Stimulated activated CD8-positive, alpha-beta memory T cell treated with anti-CD3 and anti-CD28 coated beads, Interleukin-12 subunit alpha, Interleukin-12 subunit beta, amount 100 ng/mL, for 1 hour (primary cell): ENCODE results near the gene PXT1.
"Not testable (repeated sequence)": the region's sequence is repeated elsewhere in the genome, so short reads cannot be mapped to it uniquely, and the experiment has no call there.

Experiments
- DNase-seq: peaks from one replicate; pipeline ENCODE4 v3.0.0-alpha.2; 2020; ENCODE audit warnings: low read depth

The PXT1 gene, protein sequence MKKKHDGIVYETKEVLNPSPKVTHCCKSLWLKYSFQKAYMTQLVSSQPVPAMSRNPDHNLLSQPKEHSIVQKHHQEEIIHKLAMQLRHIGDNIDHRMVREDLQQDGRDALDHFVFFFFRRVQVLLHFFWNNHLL

GRCh38 chr6:36442671-36443470 lies at the start of gene PXT1, which contains the start of gene KCTD20:
Gene PXT1 (minus strand): TSS chr6:36442854. CDS start chr6:36426082, 16,772 bp downstream.
Gene KCTD20 (plus strand): TSS chr6:36443000. CDS start chr6:36470098, 27,098 bp downstream.
- peak; percentile 75 for DNase-seq

DNA sequence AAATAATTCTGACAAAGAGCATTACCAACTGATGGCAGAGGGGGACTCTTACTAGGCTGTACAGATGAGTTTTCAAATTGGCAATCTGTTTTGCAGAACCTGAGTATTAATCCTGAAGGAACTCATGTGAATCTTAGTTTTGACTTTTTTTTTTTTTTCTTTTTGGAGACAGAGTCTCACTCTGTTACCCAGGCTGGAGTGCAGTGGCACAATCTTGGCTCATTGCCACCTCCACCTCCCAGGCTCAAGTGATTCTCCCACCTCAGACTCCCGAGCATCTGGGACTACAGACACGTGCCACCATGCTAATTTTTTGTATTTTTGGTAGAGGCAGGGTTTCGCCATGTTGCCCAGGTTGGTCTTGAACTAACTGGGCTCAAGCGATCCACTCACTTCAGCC lies 49.4 kb upstream of the PXT1 start:
- no peak for DNase-seq

- no peak for DNase-seq
These were observed 48.8 kb upstream of the PXT1 start for GRCh38 chr6:36491378-36491965.

DNA sequence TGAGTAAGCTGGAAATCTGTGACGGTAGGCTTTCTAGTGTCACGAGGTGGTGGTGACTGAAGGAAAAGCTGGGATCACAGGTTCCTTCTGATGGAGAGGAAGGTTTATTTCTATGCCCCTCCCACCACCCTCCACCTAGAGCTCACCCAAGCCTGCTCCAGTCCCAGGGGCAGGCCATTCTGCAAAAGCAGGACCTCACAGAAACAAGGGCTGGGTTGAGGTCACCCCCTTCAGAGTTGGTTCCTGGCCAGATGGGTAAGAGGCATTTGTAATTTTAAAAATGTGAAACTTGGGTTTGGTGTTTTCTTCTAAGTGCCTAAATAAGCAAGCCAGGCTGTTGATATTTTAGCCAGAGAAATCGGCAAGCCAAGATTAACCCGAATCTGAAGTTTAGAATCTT lies 46.8 kb upstream of the PXT1 start:
- DNase-seq, result no peak

- no peak for DNase-seq
These were observed 45.6 kb upstream of the PXT1 start for GRCh38 chr6:36488221-36488620.

DNA sequence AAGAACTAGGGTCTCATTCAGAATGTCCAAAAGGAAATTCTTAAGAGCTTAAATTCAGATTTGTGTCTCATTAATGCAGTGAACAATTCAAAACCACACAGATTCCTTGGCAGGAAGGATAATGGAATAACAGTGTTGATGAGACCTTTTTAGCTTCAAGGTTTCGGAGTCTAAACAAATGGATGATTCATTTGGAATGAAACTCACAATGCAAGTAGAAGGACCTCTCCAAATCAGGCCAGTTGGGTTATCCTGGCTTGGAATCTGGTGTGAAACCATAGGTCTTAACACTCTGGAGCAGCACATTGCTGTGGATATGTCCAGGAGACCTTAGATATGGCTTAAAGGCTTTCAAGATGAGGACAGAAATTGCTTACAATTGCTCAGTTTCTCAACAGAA lies 45.0 kb upstream of the PXT1 start:
- no peak for DNase-seq

GRCh38 chr6:36484736-36485135 lies 42.1 kb upstream of the PXT1 start:
- no peak for DNase-seq

GRCh38 chr6:36483326-36483725 lies 40.7 kb upstream of the PXT1 start:
- not testable (repeated sequence) for DNase-seq

DNA sequence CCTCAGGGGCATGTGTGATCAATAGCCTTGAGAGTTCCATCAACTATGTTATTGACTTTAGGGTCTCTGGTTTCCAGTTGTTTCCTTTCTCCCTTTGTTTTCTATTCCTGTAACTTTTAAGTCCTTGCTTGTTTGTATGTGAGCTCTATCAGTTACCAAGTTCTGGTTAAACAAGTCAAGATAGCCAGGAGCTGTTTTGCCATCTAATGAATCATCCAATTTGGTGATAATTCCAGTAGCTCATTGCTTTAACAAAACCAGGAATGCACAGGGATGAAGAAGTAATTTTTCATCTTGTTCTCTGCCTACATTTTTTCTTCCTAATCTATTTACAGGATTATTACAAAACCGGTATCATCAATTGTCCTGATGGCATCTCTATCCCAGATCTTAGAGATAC lies 36.6 kb upstream of the PXT1 start:
- no peak for DNase-seq

DNA sequence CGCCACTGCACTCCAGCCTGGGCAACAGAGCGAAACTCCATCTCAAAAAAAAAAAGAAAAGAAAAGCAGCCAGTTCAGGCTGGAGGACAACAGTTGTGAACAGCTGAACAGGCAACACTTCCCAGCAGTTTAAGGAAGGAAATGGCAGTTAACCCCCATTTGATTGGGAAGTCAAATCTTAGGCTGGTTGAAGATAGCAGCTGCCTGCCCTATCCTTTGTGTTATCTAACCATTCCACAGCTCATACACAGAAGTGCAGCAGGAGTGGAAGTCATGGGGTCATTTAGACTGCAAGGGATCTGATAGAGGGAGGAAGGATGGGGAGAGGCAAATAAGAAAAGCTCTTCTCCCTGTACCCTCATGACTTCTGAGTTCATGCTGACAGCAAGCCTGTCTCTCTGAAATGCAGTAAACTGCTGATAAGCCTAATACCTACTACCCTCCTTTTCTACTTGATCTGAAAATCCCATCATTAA lies 35.4 kb upstream of the PXT1 start:
- no peak for DNase-seq

GRCh38 chr6:36469946-36470345 lies 27.3 kb upstream of the PXT1 start:
- DNase-seq, result no peak

DNA sequence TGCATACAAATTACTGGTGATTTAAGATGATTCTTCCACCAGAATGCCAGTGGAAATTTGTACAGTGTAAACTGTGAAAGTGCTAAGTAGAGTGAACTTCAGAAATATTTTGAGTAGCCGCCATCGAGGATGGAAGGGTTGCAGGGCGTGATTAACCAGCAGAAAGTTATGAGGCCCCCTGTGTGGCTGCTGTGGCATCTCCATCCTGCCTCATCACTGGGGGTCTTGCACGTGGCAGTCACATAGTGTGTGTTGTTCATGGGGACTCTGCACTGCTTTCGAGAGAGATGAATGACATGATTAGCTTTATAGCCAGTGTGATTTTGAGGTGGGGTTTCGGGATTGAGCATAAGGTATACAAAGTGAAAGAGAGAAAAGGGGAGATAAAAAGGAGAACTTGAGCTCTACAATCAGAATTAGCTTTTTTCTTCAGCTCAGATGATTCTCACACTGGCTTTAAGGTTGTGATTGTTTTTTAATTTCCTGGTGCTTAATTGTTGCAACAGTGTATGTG lies 26.6 kb upstream of the PXT1 start:
- no peak for DNase-seq

- DNase-seq, result no peak
These were observed 25.0 kb upstream of the PXT1 start for GRCh38 chr6:36467625-36468024.

DNA sequence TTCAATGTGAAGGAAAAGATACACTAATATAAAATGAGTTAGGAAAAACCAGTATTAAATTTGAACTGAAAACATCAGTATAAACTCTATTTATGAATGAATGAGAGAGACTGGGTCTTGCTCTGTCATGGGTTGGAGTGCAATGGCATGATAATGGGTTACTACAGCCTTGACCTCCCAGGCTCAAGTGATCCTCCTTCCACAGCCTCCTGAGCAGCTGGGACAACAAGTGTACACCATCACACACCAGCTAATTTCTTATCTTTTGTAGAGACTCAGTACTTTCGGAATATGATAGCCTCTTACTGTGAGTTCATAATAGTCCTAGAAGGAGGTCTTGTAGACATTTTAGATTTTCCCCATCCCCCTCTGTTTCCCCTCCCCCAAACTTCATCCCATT lies 21.6 kb upstream of the PXT1 start:
- no peak for DNase-seq

DNA sequence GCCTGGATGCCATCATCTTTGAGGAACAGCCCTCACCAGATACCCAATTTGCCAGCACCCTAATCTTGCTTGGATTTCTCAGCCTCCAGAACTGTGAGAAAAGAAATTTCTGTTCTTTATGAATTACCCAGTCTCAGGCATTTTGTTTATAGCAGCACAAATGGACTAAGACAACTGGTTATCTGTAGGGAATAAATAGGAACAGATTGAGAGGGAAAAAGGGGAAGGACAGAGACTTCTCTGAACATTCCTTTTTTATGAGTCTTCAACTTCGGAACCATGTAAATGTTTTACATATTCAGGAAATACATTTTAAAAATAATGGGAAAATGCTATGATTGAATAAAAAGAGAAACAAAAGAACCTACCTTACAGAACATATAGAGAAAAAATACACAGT lies 21.0 kb upstream of the PXT1 start:
- DNase-seq, result no peak

DNA sequence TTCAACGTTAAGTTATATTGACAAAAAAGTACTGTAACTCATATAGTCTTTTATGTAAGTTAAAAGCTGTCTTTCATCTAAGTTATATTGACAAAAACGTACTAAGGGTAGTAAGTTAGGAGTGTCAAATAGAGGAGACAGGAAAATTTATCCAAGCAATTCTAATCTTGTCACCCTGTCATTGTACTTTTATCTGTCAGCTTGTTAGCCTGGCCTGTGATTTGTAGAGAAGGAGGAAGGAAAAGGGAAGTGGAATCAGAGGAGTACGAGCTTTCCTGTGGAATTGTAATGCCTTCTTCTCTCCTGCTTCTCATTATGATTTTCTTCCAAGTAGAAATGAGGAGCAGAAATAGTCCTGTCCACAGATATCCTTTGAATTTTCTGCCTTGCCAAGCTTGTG lies 19.0 kb upstream of the PXT1 start:
- no peak for DNase-seq

DNA sequence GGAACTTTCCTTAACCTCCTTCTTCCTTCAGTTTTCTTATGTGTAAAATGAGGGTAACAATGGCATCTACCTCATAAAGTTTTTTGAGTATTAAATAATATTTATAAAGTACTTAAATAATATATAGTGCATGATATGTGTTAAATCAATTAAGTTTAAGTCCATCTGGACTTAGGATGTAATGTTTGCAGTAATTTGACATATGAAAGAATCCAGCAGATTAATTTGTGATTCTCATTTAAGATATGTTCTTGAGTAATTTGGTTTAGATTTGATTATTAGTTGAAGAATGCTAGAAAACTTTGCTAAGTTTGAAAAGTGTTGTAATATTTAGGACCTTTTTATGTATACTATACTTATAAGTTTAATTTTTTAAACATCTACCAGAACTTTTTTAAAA lies 18.3 kb upstream of the PXT1 start:
- no peak for DNase-seq

DNA sequence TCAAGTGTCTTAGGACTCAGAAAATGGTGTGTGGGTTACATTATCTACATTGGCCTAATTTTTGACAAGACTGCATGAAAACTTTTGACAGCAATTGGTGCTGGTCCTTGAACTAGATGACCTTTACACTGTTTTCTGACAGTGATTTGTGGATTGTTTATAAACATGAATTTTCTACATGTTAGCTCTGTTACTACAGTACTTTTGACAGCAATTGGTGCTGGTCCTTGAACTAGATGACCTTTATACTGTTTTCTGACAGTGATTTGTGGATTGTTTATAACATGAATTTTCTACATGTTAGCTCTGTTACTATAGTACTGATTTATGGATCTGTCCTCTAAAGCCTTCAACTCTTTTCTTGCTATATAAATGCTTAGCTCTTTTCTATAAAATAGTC lies 16.8 kb upstream of the PXT1 start:
- no peak for DNase-seq

DNA sequence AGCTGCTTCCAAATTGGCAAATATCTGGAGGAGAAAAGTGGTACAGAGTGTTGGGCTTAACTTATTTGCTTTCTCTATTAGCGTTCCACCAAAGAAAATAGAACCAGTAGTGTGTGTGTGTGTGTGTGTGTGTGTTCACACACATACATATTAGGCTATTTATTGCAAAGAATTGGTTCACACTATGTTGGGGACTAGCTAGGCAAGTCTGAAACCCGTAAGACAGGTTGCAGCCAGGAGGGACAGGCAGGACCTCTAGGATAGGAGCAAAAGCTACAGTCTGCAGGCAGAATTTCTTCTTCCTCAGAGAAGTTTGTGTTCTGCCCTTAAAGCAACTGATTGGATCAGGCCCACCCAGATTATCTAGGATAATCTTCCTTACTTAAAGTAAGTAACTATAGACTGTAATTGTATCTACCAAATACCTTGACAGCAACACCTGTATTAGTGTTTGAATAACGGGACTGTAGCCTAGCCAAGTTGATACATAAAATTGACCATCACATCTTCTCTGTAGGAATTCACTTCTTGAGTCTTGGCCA lies 12.9 kb upstream of the PXT1 start:
- DNase-seq, result no peak

GRCh38 chr6:36452897-36453296 lies 10.2 kb upstream of the PXT1 start:
- DNase-seq, result not testable (repeated sequence)

GRCh38 chr6:36449173-36449572 lies 6.5 kb upstream of the PXT1 start:
- DNase-seq, result not testable (repeated sequence)

DNA sequence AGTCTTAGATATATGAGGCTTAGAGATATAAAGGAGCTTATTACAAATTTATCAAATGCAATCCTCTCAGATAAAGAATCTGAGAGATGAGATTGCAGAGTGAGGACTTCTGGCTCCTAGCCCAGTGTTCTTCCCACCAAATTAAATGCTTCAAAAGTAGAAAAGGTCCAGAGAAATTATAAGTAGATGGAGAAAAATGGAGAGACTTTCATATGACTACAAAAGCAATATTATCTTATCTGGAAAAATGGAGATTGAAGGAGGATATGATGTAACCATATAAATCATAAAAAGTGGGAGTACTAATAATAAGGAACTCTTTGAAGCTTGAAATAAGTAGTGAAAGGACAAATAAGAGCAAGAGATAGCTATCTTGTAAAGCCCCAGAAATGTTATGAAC lies 3.0 kb upstream of the PXT1 start:
- DNase-seq, result no peak

DNA sequence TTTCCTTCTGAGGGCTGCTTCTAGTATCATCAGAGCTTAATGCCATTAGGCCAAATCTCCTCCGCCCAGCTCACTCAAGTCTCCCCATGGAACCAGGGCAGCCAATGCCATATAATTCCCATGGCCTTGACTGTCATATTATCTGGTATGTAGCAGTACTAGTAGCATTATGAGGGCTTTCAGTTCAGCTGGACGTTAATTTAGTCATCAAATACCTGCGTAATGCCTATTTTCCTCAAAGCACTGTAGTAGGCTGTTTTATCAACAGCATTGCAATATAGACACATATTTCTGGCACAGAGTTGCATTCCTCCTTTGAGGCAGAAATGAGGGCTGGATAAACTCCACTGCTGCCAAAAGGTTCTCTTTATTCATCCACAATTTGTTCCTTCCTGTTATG lies 1.8 kb upstream of the PXT1 start:
- no peak for DNase-seq
